ENCODE measurements around the gene STAB1.

GRCh38 chr3:52461874-52462273 lies 33.3 kb upstream of the STAB1 start:
- TF ChIP-seq CTCF (optimal IDR thresholded peaks at IDR 0.05 in 1 of 3, IDR thresholded peaks at IDR 0.05 in 1 of 3, conservative IDR thresholded peaks at IDR 0.05 in 1 of 3; ENCODE audit: extremely low read depth in 1 of 3, insufficient read depth in 2 of 3, low read length in 3 of 3) (no peak), EZH2 (IDR thresholded peaks at IDR 0.05; ENCODE audit: low read length) (no peak)
